GM13976 (cell line): ENCODE results near the gene HRH2.

Experiments
- DNase-seq: peaks from one replicate; pipeline ENCODE4 v3.0.0; 2012; ENCODE audit warnings: low spot score
- CTCF ChIP-seq: IDR thresholded peaks from 2 replicates; pipeline ENCODE4 v1.5.1; 2012; ENCODE audit warnings: borderline replicate concordance, mild to moderate bottlenecking; ENCODE audit not compliant: insufficient read depth; ENCODE audit errors: extremely low read depth, missing control alignments, control extremely low read depth
- in situ Hi-C: fragments of 300-500 bp; cut with MboI; formaldehyde crosslinking; loops from one replicate; pipeline ENCODE4 v1.12.0; 2022; ENCODE audit warnings: low sequenced_read_pairs, mixed read lengths, inconsistent platforms; ENCODE audit not compliant: unreplicated experiment

Gene HRH2

GRCh38 chr5:175672976-175673648, 15.2 kb downstream of the HRH2 start:
- in situ Hi-C loops: no loop called here
- DNase-seq: no peak
- no peak for TF ChIP-seq CTCF

GRCh38 chr5:175674731-175675346, 17.0 kb downstream of the HRH2 start:
- TF ChIP-seq CTCF: no peak
- in situ Hi-C loops: no loop called here
- DNase-seq: no peak

- DNase-seq: no peak
- in situ Hi-C loops: no loop called here
- TF ChIP-seq CTCF: no peak
These were observed 18.0 kb downstream of the HRH2 start for GRCh38 chr5:175675873-175676272.

GRCh38 chr5:175677571-175677970, 19.7 kb downstream of the HRH2 start:
- TF ChIP-seq CTCF: no peak
- in situ Hi-C loops: no loop called here
- no peak for DNase-seq

GRCh38 chr5:175678074-175678473, 20.2 kb downstream of the HRH2 start:
- TF ChIP-seq CTCF: no peak
- no peak for DNase-seq
- in situ Hi-C loops: no loop called here

GRCh38 chr5:175679411-175679810, 21.5 kb downstream of the HRH2 start:
- in situ Hi-C loops: no loop called here
- TF ChIP-seq CTCF: no peak
- no peak for DNase-seq
